Loucy (cell line): ENCODE measurements around the gene DMPK.
"Not testable (repeated sequence)": the region's sequence is repeated elsewhere in the genome, so short reads cannot be mapped to it uniquely, and the experiment has no call there.

Experiments
- EZH2phosphoT487 ChIP-seq: fragments of 200-600 bp; IDR thresholded peaks from 2 replicates; pipeline ENCODE4 v1.6.1; 2018; ENCODE audit warnings: antibody characterized with exemption, mild to moderate bottlenecking, moderate library complexity, borderline replicate concordance
- TF ChIP-seq, protein P1 (sequence below): fragments of 200-600 bp; sonication (generic); conservative IDR thresholded peaks from 2 replicates; pipeline ENCODE4 v1.5.1; 2014; ENCODE audit warnings: mild to moderate bottlenecking, antibody characterized with exemption, low read length

- TF ChIP-seq, protein P1, sequence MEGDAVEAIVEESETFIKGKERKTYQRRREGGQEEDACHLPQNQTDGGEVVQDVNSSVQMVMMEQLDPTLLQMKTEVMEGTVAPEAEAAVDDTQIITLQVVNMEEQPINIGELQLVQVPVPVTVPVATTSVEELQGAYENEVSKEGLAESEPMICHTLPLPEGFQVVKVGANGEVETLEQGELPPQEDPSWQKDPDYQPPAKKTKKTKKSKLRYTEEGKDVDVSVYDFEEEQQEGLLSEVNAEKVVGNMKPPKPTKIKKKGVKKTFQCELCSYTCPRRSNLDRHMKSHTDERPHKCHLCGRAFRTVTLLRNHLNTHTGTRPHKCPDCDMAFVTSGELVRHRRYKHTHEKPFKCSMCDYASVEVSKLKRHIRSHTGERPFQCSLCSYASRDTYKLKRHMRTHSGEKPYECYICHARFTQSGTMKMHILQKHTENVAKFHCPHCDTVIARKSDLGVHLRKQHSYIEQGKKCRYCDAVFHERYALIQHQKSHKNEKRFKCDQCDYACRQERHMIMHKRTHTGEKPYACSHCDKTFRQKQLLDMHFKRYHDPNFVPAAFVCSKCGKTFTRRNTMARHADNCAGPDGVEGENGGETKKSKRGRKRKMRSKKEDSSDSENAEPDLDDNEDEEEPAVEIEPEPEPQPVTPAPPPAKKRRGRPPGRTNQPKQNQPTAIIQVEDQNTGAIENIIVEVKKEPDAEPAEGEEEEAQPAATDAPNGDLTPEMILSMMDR, result not testable (repeated sequence)
- not testable (repeated sequence) for TF ChIP-seq EZH2phosphoT487
Measured at GRCh38 chr19:45720065-45720464, 62.2 kb downstream of the DMPK start.
